ENCODE results near the gene TDP1.

TDP1 gene

DNA sequence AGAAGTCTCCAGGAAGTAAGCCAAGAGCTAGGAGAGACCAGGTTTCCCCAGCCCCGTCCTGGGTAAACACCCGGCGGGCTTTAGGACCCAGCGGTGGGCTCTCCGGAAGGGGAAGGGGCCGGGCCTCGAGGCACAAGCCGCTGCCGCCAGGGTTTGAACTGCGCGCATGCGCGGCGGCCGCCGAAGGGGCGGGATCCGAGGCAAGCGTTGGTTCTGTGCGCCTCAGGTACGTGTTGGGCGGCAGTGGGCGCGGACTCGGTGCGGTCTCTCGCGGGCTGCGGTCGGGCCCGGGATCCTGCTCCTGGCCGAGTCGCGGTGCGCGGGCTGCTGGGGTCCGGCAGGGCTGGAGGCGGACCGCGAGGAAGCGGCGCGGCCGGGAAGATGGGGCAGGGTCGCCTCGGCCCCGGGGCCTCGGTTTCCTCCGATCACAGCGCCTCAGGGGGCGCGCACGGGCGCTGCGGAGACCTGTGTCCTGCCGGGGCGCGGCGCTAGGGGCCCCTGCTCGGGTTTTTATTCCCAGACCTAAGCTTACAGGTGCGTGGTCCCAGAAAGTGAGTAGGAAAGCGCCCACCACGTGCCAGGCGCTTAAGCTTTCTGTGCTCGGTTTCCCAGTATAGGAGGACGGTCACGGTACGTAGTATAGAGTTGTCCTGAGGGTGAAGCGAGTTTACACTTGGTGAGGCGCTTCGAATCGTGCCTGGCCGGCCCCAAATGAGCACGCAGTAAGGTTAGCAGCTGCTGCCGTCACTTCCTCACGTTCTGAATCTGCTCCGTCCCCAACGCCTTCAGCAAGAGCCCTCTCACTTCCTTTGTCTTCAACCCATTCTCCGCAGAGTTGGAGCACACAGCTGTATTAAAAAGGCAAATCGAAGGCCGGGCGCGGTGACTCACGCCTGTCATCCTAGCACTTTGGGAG is at the start of gene TDP1:
TDP1 (plus strand) TSS at position 183 of the 916 bp plus-strand sequence. CDS start 7,188 bp downstream, outside the sequence.
- peak; percentile 96 for DNase-seq

DNA sequence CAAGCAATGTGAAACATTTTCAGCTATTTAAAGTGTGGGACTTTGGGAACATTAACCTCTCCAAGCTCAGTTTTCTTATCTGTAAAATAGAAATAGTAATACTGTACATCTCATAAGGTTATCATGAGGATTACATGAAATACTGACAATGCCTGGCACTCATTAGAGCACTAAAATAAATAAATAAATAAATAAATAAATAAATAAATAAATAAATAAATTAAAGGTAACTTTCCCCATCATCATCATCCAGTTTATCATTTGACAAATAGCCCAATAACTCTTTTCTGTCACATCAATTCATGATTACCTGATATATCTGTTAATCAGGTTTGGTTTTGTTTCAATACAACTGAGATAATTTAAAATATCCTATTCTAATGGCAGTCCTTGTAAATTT is 49.7 kb upstream of the TDP1 start:
- no peak for DNase-seq

DNA sequence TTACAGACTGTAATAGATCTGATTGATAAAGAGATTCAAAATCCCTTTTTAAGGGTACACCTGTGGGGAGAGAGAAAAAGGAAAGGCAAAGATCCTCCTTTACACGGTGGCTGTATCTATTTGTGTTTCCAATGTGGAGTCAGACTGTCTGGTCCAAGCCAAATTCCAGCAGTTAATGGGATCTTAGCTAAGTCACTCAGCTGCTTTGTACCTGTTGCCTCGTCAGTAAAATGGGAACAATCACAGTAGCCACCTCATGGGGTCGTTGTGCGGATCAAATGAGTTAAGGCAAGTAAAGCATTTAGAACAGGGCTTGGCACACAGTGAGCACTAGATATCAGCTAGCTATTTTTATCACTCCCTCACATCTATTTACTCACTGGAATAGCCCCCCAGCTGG is 48.1 kb upstream of the TDP1 start:
- no peak for DNase-seq

DNA sequence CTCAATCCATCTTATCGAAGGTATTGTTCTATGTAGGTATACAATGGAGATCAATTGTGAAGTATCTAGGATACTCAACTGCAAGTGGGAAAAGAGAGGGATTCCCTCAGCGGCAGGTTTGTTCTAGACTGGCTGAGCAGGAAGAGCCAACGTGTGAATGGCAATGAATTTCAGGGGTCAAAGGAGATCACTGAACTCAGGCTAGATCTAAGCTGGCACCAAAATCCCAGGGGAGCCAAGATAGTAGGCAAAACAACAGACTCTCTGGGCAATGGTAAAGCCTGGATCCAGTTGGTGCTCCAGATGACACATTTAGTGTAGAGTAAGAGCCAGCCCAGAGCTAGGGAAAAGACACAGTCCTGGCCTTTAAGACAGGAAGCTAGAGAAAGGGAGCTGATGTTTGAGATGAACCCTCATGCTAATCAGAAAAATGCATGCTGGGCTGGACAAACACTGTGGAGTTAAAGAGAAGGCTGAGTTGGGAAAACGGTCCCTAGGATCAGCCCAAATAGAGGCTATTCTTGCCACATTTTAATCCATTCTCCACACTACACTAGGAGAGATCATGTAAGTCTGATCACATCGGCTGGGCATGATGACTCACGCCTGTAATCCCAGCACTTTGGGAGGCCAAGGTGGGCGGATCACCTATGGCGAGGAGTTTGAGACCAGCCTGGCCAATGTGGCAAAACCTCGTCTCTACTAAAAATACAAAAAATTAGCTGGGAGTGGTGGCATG is 46.8 kb upstream of the TDP1 start:
- DNase-seq = no peak

DNA sequence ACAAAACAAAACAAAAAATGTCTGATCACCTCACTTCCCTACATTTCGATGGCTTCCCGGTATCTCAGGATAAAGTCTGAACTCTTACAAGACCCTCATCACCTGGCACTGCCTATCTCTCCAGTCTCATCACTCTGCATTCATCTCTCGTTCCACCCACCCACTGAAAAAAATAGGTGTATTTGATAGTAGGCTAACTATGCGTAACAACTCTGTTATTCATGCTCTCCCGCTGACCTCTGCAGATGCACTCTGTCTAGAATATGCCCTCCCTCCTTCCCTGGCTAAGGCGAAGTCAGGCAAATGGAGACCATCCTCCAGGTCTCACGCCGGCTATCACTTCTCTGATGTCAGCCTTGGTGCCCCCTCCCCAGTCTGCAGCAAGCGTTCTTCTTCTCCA is 46.1 kb upstream of the TDP1 start:
- no peak for DNase-seq

DNA sequence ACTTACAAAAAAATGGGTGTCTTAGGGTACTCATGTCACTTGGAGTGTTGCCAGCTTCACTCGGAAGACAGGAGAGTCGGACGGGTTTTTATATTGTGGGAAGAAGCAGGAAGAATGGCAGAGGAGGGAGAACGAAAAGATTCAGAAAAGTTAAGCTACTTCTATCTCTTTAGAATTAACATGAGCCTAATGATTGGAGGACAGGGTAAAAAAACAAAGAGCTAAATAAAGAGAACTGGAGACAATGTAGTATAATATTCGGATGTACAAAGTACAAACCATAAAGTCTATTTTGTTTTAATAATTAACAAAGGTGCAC is 45.1 kb upstream of the TDP1 start:
- no peak for DNase-seq

DNA sequence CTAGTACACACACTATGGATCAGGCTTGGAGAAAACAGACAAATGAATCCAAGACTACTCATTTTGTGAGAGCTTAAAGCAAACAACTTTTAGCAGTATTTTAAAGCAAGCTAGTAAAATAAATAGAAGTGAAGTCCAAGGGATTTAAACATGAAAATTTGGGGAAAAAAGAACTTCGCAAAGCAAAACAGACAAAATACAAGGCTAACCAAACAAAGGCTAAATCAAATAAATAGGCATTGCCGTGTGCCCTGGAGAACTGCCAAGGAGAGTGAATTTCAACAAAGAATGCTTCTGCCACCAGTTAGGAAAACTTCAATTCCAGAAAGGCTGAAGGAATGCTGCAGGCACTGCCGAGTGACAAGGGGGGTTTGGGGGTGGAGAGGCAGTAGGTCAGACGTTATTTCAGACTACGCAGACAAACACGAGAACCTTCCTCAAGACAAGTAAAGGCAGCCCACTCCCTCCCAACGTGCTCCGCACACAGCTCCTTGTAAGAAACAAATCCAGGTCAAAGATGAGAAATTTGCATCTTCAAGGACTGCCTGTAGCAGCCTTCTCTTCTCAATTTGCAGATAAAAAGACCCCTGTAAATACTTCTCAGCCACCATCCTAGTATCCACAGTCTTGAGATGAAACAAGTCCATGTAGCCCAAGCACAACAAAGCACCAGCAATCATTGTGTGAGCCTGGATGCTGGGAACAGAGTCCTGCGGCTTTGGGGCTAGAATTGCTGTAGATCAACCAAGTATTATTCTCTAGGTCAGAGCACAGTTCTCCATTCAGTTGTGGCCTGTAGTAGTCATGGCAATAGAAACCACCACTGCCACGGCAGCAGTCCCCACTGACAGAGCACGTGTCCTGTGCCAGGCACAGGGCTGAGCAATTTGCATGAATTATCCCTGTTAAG is 44.5 kb upstream of the TDP1 start:
- DNase-seq = peak; percentile 71

DNA sequence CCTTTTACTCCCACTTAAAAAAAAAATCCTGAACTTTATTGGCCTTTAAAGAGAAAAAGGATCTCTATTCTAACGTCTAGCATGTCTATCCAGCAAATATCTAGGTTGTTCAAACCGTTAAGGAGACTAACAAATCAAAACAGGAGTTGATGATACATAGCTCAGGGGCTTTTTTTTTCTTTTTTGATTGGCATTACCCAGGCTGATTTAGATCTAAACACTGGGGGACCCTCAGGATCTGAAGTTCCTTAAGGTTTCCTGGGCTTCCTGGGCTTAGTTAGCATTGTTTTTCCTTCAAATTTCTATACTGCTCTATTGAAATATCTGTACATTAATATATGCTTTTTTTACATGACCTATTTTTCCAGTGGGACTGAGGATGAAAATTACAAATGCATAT is 43.5 kb upstream of the TDP1 start:
- DNase-seq = no peak

DNA sequence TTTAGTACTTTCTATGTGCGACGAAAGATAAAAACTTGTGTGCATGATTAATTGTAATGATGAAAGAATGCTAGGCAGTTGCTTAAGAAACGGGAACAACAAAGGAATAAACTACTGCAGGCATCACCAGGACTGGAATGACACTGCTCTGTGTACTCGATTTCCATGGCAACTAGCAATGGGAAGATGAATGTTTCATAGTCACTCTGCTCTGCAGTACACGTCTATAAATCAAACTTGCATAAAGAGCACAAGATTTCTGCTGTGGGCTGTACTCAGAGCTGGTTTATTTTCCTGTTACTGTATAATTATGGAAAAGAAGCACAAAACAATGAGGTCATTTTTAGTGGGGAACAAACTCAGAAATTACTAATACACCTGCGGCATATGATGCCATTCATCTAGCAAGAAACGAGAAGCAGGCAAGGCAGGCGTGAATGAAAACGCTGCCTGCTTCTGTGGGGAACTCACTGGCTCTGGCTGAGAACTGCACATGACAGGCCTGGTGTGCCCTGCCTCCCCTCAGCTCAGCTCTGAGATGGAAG is 43.0 kb upstream of the TDP1 start:
- peak; percentile 29 for DNase-seq

DNA sequence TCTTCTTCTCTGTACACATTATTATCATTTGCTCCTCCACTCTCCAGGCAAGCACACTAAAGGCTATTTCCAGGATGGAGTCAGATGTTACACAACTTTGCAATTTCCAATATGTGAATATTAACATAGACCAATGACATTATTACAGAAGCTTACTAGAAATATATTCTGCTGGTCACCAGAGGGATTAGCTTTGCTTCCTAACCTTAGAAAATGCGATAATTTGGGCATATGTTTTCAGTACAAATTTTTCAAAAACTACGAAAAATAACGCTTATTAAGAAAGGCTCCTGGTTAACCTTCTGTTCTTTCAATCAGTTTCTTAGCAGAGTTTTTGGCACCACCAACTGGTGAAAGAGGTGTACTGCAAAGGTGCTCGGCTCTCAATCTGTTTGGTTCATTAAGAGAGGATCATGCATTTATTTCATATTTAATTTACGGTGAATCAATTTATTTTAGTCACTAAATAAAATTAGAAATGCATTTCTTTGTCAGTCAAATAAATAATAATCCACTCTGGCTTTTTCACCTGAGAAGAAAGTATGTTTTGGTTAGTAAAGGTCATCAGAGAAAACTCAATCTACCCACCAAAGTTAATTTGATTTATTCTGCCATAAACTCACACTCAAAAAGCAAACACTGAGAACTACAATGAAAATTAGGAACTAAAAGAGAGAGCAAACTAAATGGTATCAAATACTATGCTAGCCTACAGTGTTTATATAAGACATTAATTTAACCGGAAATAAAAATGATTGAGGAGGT is 40.4 kb upstream of the TDP1 start:
- peak; percentile 81 for DNase-seq

DNA sequence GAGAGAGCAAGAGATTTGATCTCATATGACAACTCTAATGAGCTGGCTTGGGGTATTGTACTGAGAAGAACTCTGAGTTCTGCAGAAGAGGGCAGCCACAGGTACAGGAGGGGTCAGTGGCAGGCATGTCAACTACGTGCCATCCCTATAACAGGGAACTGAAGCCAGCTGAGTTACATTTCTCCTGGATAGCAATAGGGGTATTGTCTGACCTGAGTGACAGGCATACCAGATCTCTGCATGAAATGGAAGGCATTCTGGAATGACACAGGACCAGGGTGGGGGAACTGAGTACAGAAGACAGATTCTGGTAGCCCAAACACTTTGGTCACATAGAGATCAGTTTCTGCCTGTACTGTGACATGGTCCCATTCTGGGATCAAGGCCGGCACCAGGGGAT is 37.0 kb upstream of the TDP1 start:
- no peak for DNase-seq

DNA sequence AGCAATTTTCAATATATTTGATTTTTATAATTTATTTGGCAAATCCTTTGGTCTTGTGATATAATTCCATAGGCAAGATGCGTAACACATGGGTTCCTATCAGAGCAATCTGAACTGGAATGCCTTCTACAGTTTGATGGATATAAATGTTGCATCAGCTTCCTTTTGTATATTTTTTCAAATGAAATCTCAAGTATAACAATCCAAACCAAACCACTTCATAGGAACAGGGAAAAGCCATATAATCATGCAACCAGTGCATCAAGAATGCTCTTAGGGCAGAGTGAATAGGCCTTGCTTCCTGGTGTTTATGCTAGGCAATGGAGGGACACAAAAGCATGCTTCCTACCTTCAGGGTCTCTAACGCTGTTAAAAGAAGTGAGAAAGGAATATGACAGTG is 35.7 kb upstream of the TDP1 start:
- DNase-seq = no peak

DNA sequence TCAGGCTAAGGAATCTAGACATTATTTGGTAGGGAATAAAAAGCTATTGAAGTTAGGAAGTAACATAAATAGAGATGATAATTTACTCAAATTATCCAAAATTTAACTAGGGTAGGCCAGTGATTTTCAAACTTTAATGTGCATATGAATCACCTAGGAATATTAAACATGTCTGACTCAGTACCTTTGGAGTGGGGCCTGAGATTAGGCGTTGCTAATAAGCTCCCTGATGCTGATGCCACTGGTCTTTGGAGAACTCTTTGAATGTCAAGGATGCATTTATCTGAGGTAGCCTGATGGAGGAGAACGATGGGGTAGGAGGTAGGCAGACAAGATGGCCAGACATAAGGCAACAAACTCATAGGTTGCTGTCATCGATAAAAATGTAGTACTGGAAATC is 34.4 kb upstream of the TDP1 start:
- DNase-seq = no peak

DNA sequence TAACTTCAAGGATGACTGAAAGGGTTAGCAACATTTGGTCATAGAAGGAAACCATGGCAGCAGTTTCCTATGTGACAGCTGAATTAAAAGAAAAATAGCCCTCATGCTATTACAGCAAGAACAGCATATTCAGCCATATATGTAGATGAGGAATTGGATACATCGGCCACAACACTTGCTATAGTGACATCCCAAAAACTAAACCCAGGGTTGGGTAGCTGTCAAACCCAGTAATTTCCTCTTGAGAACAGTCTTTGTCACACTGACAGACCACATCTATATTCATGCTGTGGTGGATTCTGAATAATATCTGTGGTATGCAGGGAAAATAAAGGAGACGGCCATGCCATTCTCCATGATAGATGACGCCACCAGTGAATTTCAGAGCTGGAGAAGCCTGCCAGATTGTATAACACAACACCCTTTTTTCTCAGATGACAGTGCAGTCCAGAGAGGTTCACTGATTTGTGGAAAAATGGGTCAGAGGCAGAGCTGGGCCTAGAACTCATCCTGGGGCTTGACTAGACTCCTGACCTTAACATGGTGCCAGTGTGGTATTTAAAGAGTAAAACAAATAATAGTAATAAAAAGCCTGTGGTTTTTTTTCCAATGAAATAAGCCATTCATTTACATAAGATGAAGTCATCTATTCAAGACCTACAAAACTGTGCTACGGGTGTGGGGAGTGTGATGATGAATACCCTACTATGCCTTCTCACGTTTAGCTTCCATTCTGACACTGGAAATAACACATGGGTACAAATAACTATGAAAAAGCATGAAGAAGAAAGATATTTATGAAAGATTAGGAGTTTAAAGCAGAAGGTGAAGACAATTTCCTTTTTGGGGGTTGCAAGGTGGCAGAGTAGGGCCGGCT is 33.5 kb upstream of the TDP1 start:
- DNase-seq = peak; percentile 35

DNA sequence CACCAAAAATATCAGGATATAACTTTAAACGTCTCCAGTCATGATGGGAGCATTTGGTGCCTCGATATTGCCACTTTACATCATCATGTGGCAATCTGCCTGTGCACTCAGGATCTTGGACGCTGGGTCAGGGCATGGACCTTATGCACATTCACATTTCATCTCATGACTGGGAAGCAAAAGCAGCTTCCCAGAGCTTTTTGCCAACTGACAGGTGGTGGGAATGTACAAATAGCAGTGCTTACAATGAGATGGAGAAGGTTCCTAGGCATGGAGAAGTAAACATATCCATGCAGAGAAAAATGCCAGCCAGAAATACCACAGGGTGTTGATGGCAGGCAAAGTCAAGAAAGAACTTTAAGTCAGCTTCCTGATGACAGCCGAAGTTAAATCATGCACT is 31.5 kb upstream of the TDP1 start:
- DNase-seq = peak; percentile 13

DNA sequence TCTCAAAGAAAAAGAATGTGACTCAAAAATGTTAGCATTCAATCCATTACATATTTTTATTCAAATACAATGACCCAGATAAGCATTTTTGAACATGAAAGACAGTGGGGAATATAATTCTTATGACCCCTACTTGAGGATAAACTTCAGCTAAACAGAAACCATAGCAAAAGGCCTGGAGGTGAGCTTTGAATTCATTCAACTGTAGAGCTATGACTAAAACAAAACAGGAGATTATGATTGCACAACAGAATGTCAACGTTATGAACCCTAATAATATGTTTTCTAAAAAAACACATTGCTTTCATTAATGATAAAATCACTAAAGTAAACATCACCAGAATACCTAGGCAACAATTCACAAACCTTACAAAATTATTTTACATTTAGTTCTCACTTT is 29.0 kb upstream of the TDP1 start:
- DNase-seq = no peak

DNA sequence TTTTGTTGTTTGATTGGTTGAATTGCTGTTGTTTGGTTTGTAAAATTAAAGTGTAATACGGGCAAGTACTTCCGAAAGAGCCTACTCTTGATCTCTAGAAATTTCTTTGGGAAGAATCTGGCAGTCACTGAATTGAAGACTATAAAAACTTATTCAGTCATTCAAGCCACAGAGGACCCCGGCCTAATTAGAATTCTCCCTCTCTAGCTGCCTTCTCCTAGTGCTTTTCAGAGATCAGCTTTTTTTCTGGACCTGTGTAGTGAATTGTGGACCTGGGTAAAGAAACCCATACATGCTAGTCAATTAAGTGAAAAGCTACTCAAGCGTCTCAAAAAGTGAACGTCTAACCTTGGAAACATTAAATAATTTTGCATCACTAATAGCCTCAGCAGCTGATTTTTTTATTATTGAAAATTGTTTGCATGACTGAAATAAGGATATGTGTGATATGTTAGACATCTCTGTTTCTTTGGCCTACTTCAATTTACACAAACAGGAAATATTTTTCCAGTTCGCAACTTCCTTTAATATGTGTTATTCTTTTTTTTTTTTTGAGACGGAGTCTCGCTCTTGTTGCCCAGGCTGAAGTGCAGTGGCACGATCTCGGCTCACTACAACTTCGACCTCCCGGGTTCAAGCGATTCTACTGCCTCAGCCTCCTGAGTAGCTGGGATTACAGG is 28.4 kb upstream of the TDP1 start:
- peak; percentile 41 for DNase-seq

DNA sequence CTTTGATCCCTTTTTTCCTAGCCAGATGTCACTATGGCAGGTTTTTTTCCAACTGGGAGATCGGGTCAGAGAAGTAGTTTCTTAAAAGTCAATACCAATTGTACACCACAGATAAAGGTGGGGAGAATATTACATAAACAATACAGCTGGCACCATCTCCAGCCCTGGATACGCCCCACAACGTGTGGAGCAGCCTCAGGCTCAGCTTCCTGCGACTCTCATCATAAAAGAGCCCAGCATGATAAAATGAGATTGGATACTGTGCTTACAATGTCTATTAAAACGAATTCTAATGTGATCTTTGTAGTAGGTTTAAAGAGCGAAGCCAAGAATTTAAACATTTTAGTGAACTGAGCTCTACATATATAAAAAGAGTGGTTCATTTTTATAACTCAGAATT is 22.7 kb upstream of the TDP1 start:
- no peak for DNase-seq

DNA sequence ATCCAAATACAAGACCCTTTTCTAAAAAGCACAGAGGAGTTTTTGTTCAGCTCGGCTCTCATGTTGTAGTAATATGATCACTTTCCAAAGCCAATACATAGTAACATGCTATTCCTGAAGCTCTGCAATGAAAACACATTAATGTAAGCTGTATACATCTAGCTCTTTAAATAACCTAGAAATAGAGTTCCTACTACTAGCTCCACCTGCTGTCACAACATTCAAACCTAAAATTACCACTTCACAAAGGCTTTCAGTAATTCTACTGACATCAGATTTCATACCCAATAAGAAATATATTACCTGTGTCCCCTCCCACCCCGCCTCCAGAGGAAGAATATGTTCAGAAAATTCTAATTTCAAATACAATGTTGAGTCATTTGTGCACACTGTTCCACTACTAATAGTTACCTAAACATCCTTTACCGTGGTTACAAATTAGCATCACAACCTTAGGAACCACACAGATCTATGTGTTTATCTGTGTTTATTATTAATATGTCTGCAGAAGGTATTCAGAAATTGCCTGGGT is 19.0 kb upstream of the TDP1 start:
- no peak for DNase-seq

DNA sequence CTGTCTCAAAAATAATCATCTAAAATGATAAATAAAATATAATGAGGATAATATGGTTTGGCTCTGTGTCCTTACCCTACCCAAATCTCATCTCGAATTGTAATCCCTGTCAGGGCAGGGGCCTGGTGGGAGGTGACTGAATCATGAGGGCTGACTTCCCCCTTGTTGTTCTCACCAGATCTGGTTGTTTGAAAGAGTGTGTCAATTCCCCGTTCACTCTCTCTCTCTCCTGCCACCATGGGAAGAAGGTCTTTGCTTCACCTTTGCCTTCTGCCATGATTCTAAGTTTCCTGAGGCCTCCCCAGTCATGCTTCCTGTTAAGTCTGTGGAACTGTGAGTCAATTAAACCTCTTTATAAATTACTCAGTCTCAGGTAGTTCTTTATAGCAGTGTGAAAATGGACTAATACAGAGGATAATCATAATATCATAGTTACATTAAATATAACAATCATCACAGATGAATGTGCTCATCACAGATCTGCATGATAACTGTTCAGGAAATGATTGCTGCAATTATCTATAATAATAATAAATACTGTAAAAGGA is 13.8 kb upstream of the TDP1 start:
- no peak for DNase-seq

All from midbrain (tissue), 1 donor.